RCC 7860 (cell line): ENCODE data around the gene AGBL1.

Experiments
- DNase-seq: peaks from one replicate; pipeline ENCODE4 v3.0.0-alpha.2; 2015; ENCODE audit warnings: low spot score
- FAIRE-seq: peaks from 2 replicates; lab custom pipeline; 2012; peaks lifted over from hg19 to GRCh38; lab: Jason Lieb, UNC

The AGBL1 gene

GRCh38 chr15:86162641-86163040, 83.0 kb downstream of the AGBL1 start:
- no peak for FAIRE-seq
- DNase-seq = no peak

GRCh38 chr15:86163816-86164215, 84.1 kb downstream of the AGBL1 start:
- DNase-seq (no peak), FAIRE-seq (no peak)

GRCh38 chr15:86164232-86164898, 84.7 kb downstream of the AGBL1 start:
- FAIRE-seq = no peak

GRCh38 chr15:86165265-86166211, 85.9 kb downstream of the AGBL1 start:
- no peak for DNase-seq
- FAIRE-seq = no peak

More at GRCh38 chr15:86164232-86164898, 84.7 kb downstream of the AGBL1 start:
- no peak for DNase-seq

GRCh38 chr15:86167841-86168240, 88.2 kb downstream of the AGBL1 start:
- no peak for DNase-seq
- no peak for FAIRE-seq

GRCh38 chr15:86178845-86179244, 99.2 kb downstream of the AGBL1 start:
- no peak for DNase-seq
- FAIRE-seq = no peak

GRCh38 chr15:86183596-86184491, 104.2 kb downstream of the AGBL1 start:
- no peak for FAIRE-seq

GRCh38 chr15:86193716-86194380, 114.2 kb downstream of the AGBL1 start:
- FAIRE-seq (no peak), DNase-seq (no peak)

More at GRCh38 chr15:86183596-86184491, 104.2 kb downstream of the AGBL1 start:
- no peak for DNase-seq

GRCh38 chr15:86197770-86198169, 118.1 kb downstream of the AGBL1 start:
- no peak for DNase-seq

GRCh38 chr15:86199467-86200145, 119.9 kb downstream of the AGBL1 start:
- no peak for FAIRE-seq

More at GRCh38 chr15:86197770-86198169, 118.1 kb downstream of the AGBL1 start:
- FAIRE-seq = no peak

GRCh38 chr15:86201313-86202008, 121.8 kb downstream of the AGBL1 start:
- DNase-seq (no peak), FAIRE-seq (no peak)

More at GRCh38 chr15:86199467-86200145, 119.9 kb downstream of the AGBL1 start:
- DNase-seq = no peak

- FAIRE-seq = no peak
- DNase-seq = no peak
Measured at GRCh38 chr15:86203462-86203861, 123.8 kb downstream of the AGBL1 start.

GRCh38 chr15:86205096-86205495, 125.4 kb downstream of the AGBL1 start:
- no peak for FAIRE-seq

GRCh38 chr15:86213420-86213819, 133.7 kb downstream of the AGBL1 start:
- FAIRE-seq (no peak), DNase-seq (no peak)

More at GRCh38 chr15:86205096-86205495, 125.4 kb downstream of the AGBL1 start:
- DNase-seq = no peak

- DNase-seq = no peak
- FAIRE-seq = no peak
Measured at GRCh38 chr15:86213888-86214287, 134.2 kb downstream of the AGBL1 start.

- no peak for DNase-seq
- FAIRE-seq = no peak
Measured at GRCh38 chr15:86221119-86221518, 141.4 kb downstream of the AGBL1 start.

GRCh38 chr15:86229306-86229705, 149.6 kb downstream of the AGBL1 start:
- no peak for DNase-seq
- FAIRE-seq = no peak

- DNase-seq (no peak), FAIRE-seq (no peak)
Measured at GRCh38 chr15:86229936-86230335, 150.3 kb downstream of the AGBL1 start.
